HEK293 (cell line): ENCODE data around the gene PKHD1.

Experiments used
- CTCF ChIA-PET: fragments of 350-600 bp; formaldehyde crosslinking; extraction: SDS; loops from one replicate; lab custom pipeline; 2021; ENCODE audit warnings: antibody characterized with exemption; lab: Yijun Ruan, JAX
- POLR2A ChIA-PET: fragments of 300-600 bp; formaldehyde crosslinking; extraction: SDS; loops from one replicate; lab custom pipeline; 2020; ENCODE audit warnings: antibody characterized with exemption, inconsistent platforms; lab: Yijun Ruan, JAX
- H3K27ac ChIP-seq: fragments of 200-500 bp; sonication (Bioruptor generic); 2 replicates; pipeline ENCODE4 v1.5.1; 2014; ENCODE audit warnings: low read depth, low read length, control low read depth, inconsistent platforms; ENCODE audit errors: extremely low read depth
- H3K36me3 ChIP-seq, 2 experiments: fragments of 200-500 bp in 1 of 2; sonication (Bioruptor generic) in 1 of 2; 1 replicate in 1 of 2; 2 replicates in 1 of 2; pipeline ENCODE4 v1.5.1; 2014 to 2017; ENCODE audit warnings: inconsistent platforms in 2 of 2, low read length in 2 of 2; ENCODE audit not compliant: control insufficient read depth in 2 of 2, insufficient read depth in 1 of 2
- H3K4me1 ChIP-seq: fragments of 200-500 bp; sonication (Bioruptor generic); 2 replicates; pipeline ENCODE4 v1.5.1; 2014; ENCODE audit warnings: mild to moderate bottlenecking, low read length, inconsistent platforms; ENCODE audit not compliant: control insufficient read depth, insufficient read depth
- H3K4me3 ChIP-seq: 2 replicates; pipeline ENCODE4 v1.5.1; 2011; ENCODE audit warnings: low read depth, mild to moderate bottlenecking, control low read depth, low read length, moderate library complexity
- H3K9me3 ChIP-seq: fragments of 200-500 bp; sonication (Bioruptor generic); 2 replicates; pipeline ENCODE4 v1.5.1; 2014; ENCODE audit warnings: low read depth, low read length, inconsistent platforms; ENCODE audit not compliant: control insufficient read depth, insufficient read depth
- HIC1 ChIP-seq: fragments of 450-650 bp; formaldehyde crosslinking; IDR thresholded peaks from 2 replicates; pipeline ENCODE4 v1.5.1; 2016; ENCODE audit warnings: missing biosample characterization, missing genetic modification characterization
- HOXC10 ChIP-seq: sonication (generic); formaldehyde crosslinking; IDR thresholded peaks from 2 replicates; pipeline ENCODE4 v1.8.1; 2023; ENCODE audit warnings: mild to moderate bottlenecking, missing genetic modification reagents
- OSR2 ChIP-seq: fragments of 450-650 bp; formaldehyde crosslinking; IDR thresholded peaks from 2 replicates; pipeline ENCODE4 v1.5.1; 2016; ENCODE audit warnings: missing biosample characterization, missing genetic modification characterization
- PRDM10 ChIP-seq: fragments of 450-650 bp; formaldehyde crosslinking; IDR thresholded peaks from 2 replicates; pipeline ENCODE4 v1.5.1; 2016; ENCODE audit warnings: missing biosample characterization, missing genetic modification characterization
- SCRT1 ChIP-seq: fragments of 450-650 bp; formaldehyde crosslinking; IDR thresholded peaks from 2 replicates; pipeline ENCODE4 v1.5.1; 2016; ENCODE audit warnings: missing biosample characterization, missing genetic modification characterization, borderline replicate concordance
- TSHZ1 ChIP-seq: fragments of 450-650 bp; formaldehyde crosslinking; IDR thresholded peaks from 2 replicates; pipeline ENCODE4 v1.5.1; 2016; ENCODE audit warnings: missing biosample characterization, missing genetic modification characterization, borderline replicate concordance
- ZBTB17 ChIP-seq: fragments of 450-650 bp; formaldehyde crosslinking; IDR thresholded peaks from 2 replicates; pipeline ENCODE4 v1.5.1; 2016; ENCODE audit warnings: missing biosample characterization, missing genetic modification characterization
- ZBTB20 ChIP-seq: fragments of 450-650 bp; formaldehyde crosslinking; IDR thresholded peaks from 2 replicates; pipeline ENCODE4 v1.5.1; 2016; ENCODE audit warnings: missing biosample characterization, missing genetic modification characterization
- ZNF114 ChIP-seq: fragments of 450-650 bp; formaldehyde crosslinking; IDR thresholded peaks from 2 replicates; pipeline ENCODE4 v1.5.0; 2017; ENCODE audit warnings: missing biosample characterization, missing genetic modification characterization
- ZNF23 ChIP-seq: fragments of 450-650 bp; formaldehyde crosslinking; IDR thresholded peaks from 2 replicates; pipeline ENCODE4 v1.5.1; 2016; ENCODE audit warnings: missing biosample characterization, missing genetic modification characterization, borderline replicate concordance
- ZNF274 ChIP-seq, 2 experiments: fragments of 200-500 bp in 1 of 2; fragments of 450-650 bp in 1 of 2; sonication (Bioruptor generic) in 1 of 2; formaldehyde crosslinking in 1 of 2; IDR thresholded peaks; 2 replicates each; pipeline versions ENCODE4 v1.5.1 to v1.6.1; 2014 to 2016; ENCODE audit warnings: borderline replicate concordance in 1 of 2, inconsistent platforms in 1 of 2, low read length in 1 of 2, missing biosample characterization in 1 of 2, missing genetic modification characterization in 1 of 2
- ZNF423 ChIP-seq: fragments of 450-650 bp; formaldehyde crosslinking; IDR thresholded peaks from 2 replicates; pipeline ENCODE4 v1.5.1; 2016; ENCODE audit warnings: missing biosample characterization, missing genetic modification characterization
- ZNF561 ChIP-seq: fragments of 450-650 bp; IDR thresholded peaks from 2 replicates; pipeline ENCODE4 v1.5.1; 2018; ENCODE audit warnings: missing biosample characterization, missing genetic modification characterization, borderline replicate concordance
- ZNF571 ChIP-seq: fragments of 450-650 bp; formaldehyde crosslinking; IDR thresholded peaks from 2 replicates; pipeline ENCODE4 v1.5.0; 2017; ENCODE audit warnings: missing biosample characterization, missing genetic modification characterization
- ZNF580 ChIP-seq: fragments of 450-650 bp; formaldehyde crosslinking; IDR thresholded peaks from 2 replicates; pipeline ENCODE4 v1.5.1; 2016; ENCODE audit warnings: missing biosample characterization, missing genetic modification characterization
- ZNF626 ChIP-seq: fragments of 450-650 bp; sonication (Bioruptor Pico); formaldehyde crosslinking; IDR thresholded peaks from 2 replicates; pipeline ENCODE4 v1.5.1; 2018; ENCODE audit warnings: missing biosample characterization, missing genetic modification characterization, inconsistent platforms
- ZNF629 ChIP-seq: fragments of 450-650 bp; formaldehyde crosslinking; IDR thresholded peaks from 2 replicates; pipeline ENCODE4 v1.5.1; 2017; ENCODE audit warnings: missing biosample characterization, missing genetic modification characterization
- ZNF677 ChIP-seq: fragments of 450-650 bp; IDR thresholded peaks from 2 replicates; pipeline ENCODE4 v1.5.0; 2018; ENCODE audit warnings: missing biosample characterization, mild to moderate bottlenecking, missing genetic modification characterization, moderate library complexity
- ZNF701 ChIP-seq: fragments of 450-650 bp; formaldehyde crosslinking; IDR thresholded peaks from 2 replicates; pipeline ENCODE4 v1.5.1; 2016; ENCODE audit warnings: missing biosample characterization, missing genetic modification characterization
- ZSCAN16 ChIP-seq: fragments of 450-650 bp; formaldehyde crosslinking; IDR thresholded peaks from 2 replicates; pipeline ENCODE4 v1.5.1; 2016; ENCODE audit warnings: missing biosample characterization, missing genetic modification characterization

Gene PKHD1

GRCh38 chr6:51775942-51776860, 311.2 kb downstream of the PKHD1 start:
- TF ChIP-seq ZNF701 (tag by site-specific recombination) (no peak), ZNF423 (tag by site-specific recombination) (no peak), ZNF626 (tag by site-specific recombination) (no peak), ZNF677 (tag by site-specific recombination) (no peak), ZNF561 (tag by site-specific recombination) (no peak), ZNF629 (no peak), ZSCAN16 (no peak), ZNF580 (tag by site-specific recombination) (no peak), ZNF23 (tag by site-specific recombination) (no peak), ZBTB20 (tag by site-specific recombination) (no peak)
- H3K4me1 ChIP-seq = no peaks in the 10 kb centered on the region
- H3K36me3 ChIP-seq = no peaks in the 10 kb centered on the region
- no peak overlapping the region for H3K27ac ChIP-seq
- CTCF ChIA-PET = no interaction called here
- no peak overlapping the region for H3K4me3 ChIP-seq
- POLR2A ChIA-PET = no interaction called here
- no peaks in the 10 kb centered on the region for H3K9me3 ChIP-seq

GRCh38 chr6:51768087-51768486, 319.3 kb downstream of the PKHD1 start:
- no peaks in the 10 kb centered on the region for H3K9me3 ChIP-seq
- TF ChIP-seq PRDM10 (tag by site-specific recombination) (no peak), ZBTB20 (tag by site-specific recombination) (no peak), OSR2 (tag by site-specific recombination) (no peak), ZBTB17 (no peak), SCRT1 (tag by site-specific recombination) (no peak), HIC1 (tag by site-specific recombination) (no peak), ZNF571 (tag by site-specific recombination) (no peak), TSHZ1 (tag by site-specific recombination) (no peak), ZNF114 (tag by site-specific recombination) (no peak), ZNF274 (IDR thresholded peaks at IDR 0.05; ENCODE audit: low read length) (no peak), ZNF274 (tag by site-specific recombination; IDR thresholded peaks at IDR 0.05; ENCODE audit: borderline replicate concordance) (no peak), HOXC10 (CRISPR knock-in tag) (no peak)
- CTCF ChIA-PET = no interaction called here

More at GRCh38 chr6:51768087-51768486, 319.3 kb downstream of the PKHD1 start:
- H3K36me3 ChIP-seq = no peaks in the 10 kb centered on the region
- POLR2A ChIA-PET = no interaction called here
- no peak overlapping the region for H3K4me3 ChIP-seq
- H3K4me1 ChIP-seq = no peaks in the 10 kb centered on the region
- no peak overlapping the region for H3K27ac ChIP-seq
